AG09319 (cell line): ENCODE results near the gene TMEM18.

Source experiments
- DNase-seq: peaks from one replicate; pipeline ENCODE4 v3.0.0-alpha.2; 2010; ENCODE audit warnings: low read depth; ENCODE audit errors: extremely low read depth
- TF ChIP-seq, protein P1 (sequence below): IDR thresholded peaks from 2 replicates; pipeline ENCODE4 v1.5.1; 2011; ENCODE audit warnings: low read depth, mild to moderate bottlenecking, inconsistent platforms, low read length, moderate library complexity

TMEM18 gene

DNA sequence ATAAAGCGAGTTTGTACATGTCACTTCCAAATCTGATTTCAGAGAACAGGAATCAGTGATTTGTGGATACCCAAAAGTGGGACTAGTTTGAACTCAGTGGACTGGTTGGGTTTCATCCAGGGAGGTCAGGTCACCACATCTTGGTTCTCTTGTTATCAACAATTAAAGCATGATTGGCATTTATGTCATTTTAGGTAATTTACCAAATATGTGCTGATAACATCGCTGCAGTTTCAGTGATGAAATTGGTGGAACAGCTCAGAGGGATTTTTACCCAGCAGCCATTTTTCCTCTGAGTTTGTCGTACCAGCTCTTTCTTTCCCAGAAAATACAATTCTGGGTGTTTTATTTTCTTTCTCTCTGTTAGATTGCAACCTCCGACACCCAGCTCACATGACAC, 33.4 kb downstream of the TMEM18 start:
- no peak for DNase-seq
- TF ChIP-seq, protein P1, sequence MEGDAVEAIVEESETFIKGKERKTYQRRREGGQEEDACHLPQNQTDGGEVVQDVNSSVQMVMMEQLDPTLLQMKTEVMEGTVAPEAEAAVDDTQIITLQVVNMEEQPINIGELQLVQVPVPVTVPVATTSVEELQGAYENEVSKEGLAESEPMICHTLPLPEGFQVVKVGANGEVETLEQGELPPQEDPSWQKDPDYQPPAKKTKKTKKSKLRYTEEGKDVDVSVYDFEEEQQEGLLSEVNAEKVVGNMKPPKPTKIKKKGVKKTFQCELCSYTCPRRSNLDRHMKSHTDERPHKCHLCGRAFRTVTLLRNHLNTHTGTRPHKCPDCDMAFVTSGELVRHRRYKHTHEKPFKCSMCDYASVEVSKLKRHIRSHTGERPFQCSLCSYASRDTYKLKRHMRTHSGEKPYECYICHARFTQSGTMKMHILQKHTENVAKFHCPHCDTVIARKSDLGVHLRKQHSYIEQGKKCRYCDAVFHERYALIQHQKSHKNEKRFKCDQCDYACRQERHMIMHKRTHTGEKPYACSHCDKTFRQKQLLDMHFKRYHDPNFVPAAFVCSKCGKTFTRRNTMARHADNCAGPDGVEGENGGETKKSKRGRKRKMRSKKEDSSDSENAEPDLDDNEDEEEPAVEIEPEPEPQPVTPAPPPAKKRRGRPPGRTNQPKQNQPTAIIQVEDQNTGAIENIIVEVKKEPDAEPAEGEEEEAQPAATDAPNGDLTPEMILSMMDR = no peak

DNA sequence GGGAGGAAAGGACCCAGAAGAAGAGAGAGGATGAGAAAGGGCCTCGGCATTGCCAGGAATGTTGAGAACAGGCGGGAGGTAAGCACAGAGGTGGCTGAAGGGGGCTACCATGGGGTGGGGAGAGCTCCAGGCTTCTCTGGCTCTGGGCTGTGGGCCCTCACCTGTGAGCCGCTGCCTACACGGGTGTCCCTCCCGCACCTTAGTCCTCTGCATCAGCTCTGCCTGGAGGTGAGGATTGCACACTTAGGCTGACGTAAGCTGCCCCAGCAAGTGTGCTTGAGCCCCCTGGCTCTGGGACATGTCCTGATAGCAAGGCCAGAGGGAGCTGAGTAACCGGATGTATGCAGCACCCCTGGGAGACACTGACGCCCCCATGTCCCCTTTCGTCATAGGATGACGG, 33.9 kb downstream of the TMEM18 start:
- no peak for DNase-seq
- TF ChIP-seq, protein P1 = no peak

DNA sequence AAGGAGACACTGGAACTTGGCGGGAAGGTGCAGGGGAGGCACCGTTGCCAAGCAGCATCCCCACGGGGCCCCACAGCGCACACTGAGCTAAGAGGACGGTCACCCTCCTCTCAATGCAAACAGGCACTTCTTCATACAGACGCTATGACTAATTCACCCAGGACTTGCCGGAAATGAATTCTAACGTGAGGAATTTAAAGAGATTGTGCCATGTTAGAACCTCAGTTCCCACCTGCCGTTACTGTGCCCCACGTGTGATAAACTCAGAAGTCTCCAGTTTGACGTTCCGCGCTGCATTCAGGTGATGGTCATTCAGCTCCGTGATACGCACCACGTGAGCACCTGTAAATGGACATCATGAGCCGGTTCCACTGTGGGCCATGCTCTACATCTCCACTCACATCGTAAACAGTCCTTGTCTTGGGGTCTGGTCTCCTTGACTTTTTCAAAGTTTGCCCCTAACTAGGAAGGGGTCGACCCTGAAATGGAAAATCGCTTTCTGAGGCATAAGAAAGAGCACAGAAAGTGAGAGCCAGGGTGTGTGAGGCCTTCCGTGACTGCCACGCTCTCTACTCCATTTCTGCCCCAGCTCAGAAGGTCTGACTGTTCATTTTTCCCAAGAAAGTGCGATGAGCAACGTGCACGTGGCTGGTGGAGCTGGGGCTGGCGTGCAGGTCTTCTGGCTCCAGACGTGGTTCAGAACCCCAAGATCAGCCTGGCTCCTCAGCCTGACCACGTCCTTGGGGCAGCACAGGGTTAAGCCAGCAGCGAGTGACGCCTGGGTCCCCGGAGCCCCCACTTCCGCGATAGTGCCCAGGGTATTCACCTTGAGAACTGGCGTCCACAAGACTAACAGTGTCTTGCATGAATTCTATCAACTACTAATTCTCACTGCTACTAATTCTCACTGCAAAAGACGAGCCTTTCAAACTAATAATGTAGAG, 35.1 kb downstream of the TMEM18 start:
- DNase-seq = no peak

DNA sequence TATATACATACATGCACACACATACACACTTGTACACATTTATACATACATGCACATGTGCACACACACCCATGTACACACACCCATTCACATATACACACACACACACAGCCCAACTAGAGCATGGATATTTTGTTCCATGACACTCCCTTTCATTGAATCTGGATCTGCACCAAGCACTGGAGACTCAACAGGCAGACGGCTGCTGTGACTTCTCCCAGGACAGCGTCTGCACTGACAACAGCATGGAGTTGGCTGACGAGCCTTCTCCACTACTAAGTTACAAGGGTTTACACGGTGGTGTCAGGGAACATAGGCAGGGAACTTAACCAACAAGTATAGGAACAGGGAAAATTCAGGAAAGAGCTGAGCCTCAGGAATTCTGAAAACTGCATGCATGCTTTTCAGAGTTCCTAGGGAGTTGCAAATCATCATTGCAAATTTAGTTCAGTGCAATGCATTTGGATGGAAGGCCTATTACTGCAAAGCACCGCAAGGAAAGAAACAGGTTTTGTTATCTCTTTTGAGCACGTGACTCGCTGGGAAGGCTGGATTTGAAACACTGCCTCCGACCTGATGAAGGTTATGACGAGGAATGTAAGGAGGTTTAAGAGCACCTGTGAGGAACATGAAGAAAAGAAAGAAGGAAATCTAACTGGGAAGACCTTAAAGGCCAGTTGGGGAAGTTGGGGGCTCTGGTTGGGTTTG, 35.9 kb downstream of the TMEM18 start:
- TF ChIP-seq, protein P1 = no peak
- no peak for DNase-seq

More for the DNA sequence above, 35.1 kb downstream of the TMEM18 start:
- TF ChIP-seq, protein P1 = no peak

DNA sequence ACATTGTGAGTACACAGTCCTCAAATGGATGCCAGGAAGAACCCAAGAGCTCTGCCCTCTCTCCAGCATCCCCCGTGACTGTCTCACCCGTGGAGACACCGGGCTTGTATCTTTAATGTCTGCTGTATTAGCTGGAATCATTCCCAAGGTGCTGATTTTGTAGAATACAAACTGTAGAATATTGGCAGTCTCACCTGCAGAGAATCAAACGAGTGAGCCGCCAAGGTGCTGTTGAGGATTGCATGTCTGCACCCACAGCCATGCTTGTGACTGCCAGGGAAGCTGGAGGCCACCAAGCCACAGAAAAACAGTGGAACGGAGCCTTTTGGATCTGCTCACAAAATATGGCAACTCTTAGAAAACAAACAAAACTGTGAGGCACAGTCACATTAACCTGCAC, 37.5 kb downstream of the TMEM18 start:
- TF ChIP-seq, protein P1 = no peak
- DNase-seq = no peak

DNA sequence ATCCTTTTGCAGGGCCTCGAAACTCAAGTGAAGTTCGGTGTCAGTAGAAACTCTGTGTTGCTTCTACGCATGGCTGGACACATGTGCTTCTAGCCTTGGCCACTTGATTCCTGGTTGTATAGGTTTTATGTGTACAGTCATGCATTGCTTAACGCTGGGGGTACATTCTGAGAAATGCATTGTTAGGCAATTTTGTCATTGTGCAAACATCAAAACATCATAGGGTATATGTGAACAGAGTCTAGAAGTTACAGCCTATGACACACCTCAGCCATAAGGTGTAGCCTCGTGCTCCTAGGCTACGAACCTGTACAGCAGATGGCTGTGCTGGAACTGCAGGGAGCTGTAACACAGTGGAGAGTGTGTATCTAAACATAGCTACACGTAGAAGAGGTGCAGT, 39.4 kb downstream of the TMEM18 start:
- DNase-seq = no peak
- TF ChIP-seq, protein P1 = no peak

DNA sequence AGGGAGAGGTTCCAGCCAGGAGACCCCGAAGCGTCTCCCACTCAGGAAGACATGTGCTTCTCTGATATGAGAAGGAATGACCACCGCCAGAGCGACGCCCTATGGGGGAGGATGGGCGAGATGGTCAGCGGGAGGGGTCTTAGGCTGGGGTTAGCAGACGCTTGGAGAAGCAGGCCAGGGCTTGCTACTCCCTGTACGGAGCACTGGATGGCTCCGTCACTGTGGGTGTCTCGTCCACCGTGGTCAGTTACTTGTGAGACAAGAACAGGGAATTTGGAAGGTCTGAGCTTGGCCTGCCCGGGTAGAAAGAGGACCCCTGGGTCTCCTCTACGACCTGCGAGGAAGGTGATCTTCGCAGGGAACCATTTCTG, 39.8 kb downstream of the TMEM18 start:
- DNase-seq = no peak
- TF ChIP-seq, protein P1 = no peak
